GM21515 (cell line): ENCODE results near the gene DGKB.

Experiments used
- ATAC-seq: cut with Tn5 transposase; IDR thresholded peaks from one replicate; pipeline ENCODE4 v1.9.1; 2021; ENCODE audit not compliant: unreplicated experiment

Gene DGKB

DNA sequence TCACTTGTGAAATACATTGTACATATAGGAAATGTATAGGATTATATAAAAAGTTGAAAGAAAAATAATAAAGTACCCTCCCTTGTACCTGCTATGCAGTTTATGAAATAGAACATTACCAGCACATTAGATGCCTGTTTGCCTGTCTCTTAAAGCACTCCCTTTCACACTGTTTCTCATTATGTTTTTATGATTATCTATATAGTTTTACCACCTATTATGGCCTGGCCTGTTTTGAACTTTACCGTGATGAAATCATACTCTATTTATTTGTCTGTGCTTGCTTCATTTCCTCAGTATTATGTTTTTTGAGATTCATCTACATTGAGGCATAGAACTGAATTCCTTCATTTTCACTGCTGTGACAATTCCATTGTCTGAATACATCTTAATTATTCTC lies 41.1 kb downstream of the DGKB start:
- ATAC-seq: no peak

- no peak for ATAC-seq
Measured at GRCh38 chr7:14859267-14859666, 43.3 kb downstream of the DGKB start.

DNA sequence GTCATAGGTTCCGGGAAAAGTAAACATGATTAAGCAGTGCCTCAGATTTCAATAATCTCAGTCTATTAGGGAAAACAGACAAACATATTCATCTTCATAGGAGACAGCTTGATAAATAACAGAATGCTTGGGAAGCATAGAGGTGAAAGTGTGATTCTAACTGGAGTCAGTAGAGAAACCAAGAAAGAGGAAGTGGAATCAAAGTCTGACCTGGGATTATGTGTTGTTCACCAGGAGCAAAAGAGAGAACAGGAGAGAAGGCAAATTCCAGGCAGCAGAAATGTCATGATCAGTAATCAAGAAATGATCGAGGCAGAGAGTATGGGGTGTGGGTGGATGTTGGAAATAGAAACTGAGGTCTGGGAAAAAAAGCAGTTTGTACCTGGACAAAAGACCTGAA lies 43.7 kb downstream of the DGKB start:
- no peak for ATAC-seq

GRCh38 chr7:14858410-14858809 lies 44.1 kb downstream of the DGKB start:
- ATAC-seq: no peak

DNA sequence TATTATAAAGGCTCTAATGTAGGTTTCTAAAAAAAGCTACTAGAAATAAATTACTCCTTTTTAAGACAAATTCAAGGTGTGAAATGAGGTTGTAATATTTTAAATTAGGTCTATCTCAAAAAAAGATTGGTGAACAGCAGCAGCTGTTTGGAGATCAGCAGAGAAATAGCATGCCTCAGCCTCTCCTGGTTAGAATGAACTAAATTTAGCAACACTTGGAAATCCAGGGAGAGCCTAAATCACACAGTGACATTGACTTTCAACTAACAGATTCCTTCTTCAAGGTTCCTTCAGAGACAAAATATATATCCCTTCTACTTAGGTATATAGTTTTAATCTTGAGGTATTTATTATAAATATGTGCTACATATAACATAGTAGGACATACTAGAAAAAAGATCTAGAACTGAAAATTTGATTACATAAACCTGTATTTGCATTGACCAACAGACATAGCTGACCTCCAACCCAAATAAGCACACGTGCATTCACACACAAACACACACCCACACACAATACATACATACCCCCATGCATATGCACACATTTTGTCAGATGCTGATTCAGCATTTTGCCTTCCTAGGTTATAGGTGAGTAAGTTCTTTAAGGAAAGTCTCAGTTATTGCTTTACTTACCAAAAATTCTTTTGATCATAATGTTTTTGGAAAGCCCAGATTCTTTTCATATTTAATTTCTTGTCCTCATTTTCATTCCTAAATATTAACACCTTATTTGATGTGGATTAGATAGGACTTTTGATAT lies 47.3 kb downstream of the DGKB start:
- ATAC-seq: no peak

DNA sequence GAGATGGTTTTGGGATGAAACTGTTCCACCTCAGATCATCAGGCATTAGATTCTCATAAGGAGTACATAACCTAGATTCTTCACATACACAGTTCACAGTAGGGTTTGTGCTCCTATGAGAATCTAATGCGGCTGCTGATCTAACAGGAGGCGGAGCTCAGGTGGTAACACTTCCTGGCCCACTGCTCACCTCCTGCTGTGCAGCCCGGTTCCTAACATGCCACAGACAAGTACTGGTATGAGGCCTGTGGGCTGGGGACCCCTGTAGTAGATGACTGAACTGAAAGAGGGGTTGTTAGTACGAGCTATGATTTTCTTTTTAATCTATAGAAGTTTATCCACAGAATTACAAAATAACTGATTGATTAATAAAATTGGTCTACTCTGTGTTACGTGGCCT lies 48.1 kb downstream of the DGKB start:
- no peak for ATAC-seq

DNA sequence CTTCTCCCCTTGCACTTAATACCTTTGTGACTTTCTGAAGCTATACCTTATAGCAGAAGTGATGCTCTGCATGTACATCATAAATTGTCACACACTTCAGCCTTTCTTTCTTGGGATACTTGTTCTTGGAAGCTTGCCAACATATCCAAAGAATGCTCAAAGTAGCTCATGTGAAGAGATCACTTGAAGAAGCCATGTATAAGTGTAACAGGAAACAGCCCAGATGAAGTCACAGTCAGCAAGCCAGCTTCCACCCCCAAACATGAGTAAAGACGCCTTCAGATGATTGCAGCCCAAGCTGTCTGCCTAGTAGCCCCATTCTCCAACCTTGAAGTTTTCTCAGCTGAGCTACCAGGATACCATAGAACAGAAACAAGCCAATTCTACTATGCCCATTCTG lies 50.9 kb downstream of the DGKB start:
- ATAC-seq: no peak

DNA sequence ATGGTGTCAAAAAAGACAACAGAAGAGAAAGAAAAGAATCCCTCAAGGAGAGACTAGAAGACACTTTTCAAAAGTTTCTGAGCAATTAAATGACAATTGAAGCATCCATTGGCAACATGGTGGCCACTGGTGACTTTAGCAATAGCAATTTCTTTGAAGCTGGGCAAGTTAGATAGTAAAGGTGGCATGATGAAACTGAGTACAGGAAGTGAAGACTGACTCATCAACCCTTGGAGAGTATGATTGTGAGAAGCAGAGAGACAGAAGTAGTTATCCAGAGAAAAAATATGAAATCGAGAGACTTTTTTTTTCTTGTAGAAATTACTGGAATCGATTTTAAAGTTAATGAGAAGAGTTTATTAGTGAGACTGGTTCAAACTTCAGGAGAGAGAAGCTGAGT lies 52.5 kb downstream of the DGKB start:
- ATAC-seq: no peak

DNA sequence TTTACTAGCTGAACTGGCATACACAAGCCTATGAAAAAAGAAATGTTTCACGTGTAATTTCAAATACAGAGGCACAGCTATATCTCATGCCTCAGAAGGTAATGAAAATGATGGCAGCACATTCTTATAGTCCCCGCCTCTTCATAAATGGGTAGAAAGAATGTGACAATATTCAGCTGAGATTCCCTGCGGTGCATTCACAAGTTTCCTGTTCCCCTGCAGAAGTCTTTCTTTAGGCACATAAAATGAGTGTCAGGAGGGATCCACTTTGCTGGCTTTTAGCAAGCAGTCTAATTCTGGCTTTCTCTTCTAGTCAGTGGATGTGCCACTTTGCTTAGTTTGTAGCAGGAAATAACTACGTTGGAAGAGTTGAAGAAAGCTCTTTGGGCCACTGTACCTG lies 56.1 kb downstream of the DGKB start:
- ATAC-seq: no peak

DNA sequence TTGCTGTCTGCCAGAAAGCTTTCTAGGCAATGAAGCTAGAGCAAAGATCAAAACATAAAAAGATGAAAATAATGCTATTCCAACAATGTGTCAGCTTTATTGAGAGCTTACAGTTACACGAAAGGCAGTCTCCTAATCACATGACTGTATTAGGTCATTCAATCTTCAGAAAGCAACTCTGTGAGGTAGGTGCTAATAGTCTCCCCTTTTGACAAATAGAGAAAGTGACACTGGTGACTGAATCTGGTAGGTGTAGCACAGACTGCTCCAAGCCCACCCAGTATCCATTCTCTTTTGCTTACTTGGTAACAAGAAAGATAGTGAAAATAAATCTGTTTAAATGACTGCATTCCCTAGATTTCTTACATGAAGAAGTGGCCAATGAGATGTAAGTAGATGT lies 58.8 kb downstream of the DGKB start:
- no peak for ATAC-seq

DNA sequence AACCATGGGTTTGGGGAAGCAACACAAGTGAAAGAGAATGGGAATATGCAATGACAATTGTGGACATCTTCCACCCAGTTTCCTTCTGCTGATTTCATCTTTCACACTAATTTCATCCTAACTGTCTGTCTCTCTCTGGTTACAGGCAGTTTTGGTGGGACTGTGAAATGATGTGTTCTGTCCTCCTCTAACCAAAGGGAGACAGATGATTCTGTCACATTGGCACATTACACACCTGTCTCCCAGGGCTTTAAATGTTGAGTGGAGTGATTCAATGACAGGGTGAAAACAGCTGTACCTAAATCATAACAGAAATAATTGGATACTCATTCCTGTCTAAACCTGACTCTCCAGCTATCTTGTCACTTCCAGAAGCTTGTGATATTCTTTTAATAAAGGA lies 60.0 kb downstream of the DGKB start:
- ATAC-seq: no peak

- ATAC-seq: no peak
Measured at GRCh38 chr7:14841869-14842268, 60.7 kb downstream of the DGKB start.

DNA sequence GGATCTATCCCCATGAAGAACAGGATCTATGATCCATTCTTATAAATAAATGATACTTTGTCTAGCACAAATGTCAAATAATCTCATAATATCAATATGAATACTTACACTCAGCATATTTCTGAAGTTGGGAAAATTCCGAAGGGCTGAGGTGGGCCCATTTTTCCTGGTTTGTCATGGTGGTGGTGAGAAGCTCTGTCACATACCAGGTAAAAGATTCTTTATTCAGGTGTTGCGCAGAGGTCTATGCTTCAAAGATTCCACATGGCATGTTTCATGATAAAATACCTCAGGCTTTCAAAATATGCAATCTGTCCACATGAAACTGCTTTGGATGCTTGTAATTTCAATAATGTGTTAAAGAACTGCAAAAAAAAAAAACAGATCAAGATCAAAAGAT lies 61.5 kb downstream of the DGKB start:
- no peak for ATAC-seq

GRCh38 chr7:14839307-14839706 lies 63.2 kb downstream of the DGKB start:
- ATAC-seq: no peak

DNA sequence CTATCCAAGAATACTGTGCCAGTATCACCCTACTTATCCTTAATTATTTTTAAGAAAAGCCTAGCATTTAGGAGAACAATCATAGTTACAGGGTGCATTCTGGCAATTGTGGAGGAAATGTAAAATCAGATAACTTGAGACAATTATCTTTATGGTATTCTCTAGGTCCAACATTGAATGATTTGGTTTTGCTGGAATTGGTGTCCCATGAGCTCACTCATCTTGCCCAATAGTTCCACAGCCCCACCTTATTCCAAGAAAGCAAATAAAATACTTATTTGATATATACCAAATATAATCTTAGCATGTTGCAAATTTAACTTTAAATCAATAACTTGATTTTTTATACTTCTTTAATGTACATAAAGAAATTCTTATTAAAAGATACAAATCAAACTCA lies 65.3 kb downstream of the DGKB start:
- no peak for ATAC-seq

DNA sequence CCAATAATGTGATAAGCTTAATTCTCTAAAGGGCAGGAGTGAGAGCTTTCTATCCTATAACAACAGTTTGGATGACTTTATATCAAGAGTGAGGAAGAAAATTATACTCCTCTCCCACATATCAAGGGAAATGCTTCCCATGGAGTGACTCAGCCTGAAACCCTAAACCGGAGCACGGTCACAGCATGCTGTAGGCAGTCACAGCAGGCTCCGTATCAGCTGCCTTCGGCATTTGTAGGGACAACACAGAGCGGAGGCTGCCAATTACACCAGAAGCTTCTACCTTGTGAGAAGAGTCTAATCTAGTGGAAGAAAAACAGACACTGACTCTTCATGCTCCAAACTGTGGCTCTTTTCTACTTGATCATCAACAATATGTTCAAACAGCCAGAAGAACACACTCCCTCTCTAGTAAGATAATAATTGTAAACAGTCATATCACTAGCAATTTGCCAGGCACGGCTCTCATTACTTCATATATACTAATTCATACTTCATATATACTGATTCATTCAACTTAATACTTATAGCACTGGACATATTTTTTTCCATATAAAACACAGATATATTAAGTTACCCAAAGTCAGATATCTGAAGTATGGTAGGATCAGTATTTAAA lies 65.9 kb downstream of the DGKB start:
- no peak for ATAC-seq

- ATAC-seq: no peak
Measured at GRCh38 chr7:14836006-14836405, 66.5 kb downstream of the DGKB start.

DNA sequence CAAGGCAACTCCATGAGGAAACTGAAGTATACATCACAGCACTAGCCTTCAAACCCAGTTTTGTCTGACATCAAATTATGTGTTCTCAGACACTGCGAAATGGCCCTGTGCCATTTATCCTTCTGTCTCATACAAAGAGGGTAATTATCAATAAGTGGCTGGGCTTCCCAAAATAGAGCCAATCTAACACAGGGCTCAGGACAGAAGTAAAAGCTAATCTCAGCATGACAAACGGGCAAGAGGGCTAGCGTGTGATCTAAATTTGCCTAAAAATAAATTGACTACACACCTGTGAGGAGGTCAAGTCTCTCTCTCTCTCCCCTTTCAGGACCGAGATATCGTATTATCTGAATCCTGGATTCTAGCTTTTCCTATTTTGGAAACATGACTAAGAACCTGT lies 67.2 kb downstream of the DGKB start:
- no peak for ATAC-seq

GRCh38 chr7:14834883-14835282 lies 67.7 kb downstream of the DGKB start:
- ATAC-seq: no peak

DNA sequence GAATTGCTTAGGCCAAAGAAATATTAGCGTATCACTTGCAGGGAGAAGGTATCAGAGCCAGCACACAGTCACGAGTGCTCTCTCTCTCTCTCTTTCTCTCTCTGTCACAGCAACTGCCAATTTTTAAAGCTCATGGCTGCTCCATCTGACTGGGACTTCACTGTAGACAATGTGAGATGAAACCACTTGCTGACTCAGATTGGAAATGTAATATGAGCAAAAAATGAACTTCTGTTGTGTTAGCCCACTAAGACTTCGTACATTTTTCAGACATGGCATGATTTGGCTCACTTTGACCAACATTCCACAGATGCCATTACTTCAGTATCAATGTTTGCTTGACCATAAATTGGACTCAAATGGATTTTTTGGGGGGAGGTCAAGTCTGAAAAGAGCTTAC lies 68.1 kb downstream of the DGKB start:
- no peak for ATAC-seq

GRCh38 chr7:14833707-14834106 lies 68.8 kb downstream of the DGKB start:
- ATAC-seq: no peak

DNA sequence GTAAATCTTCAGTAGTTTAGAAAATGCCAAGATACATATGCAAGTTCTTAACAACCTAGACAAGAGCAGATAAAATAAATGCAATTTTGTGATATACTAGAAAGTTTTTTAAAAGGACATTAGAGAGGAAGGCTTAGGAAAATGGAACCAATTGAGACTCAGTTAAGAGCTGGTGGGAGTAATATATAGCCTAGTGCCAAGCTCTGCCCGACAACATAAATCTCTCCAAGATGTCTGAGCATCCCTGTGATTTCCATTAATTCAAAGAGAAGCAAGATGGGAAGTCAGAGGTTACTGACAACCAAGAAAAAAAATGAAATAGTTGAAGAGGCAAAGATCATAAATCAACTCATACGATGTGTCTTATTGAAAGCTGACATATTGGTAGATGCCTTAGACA lies 74.5 kb downstream of the DGKB start:
- ATAC-seq: no peak

DNA sequence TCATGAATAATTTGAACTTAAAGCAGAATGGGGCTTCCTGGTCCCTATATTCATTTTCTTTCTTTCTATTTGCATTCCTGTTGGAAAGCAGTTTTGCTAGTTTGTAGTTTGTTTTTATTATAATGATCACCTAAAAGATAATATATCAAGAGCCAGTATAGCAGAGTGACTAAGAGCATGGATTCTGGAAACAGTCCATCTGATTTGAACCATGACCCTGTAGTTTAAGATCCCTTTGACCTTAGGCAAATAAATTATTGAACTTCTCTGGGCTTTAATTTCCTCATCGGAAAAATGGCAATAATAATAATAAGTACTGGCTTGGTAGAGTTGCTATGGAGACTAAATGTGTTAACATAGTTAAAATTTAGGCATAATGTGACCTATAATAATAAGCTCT lies 76.1 kb downstream of the DGKB start:
- ATAC-seq: no peak
